COLO829 (cell line): ENCODE data around the gene UGT1A8.

Experiments
- DNase-seq: peaks from one replicate; pipeline ENCODE4 v3.0.0; 2012; ENCODE audit warnings: low spot score

Gene UGT1A8

GRCh38 chr2:233768076-233768475 lies 150.6 kb downstream of the UGT1A8 start:
- DNase-seq = no peak

- DNase-seq = no peak
These were observed 151.8 kb downstream of the UGT1A8 start for GRCh38 chr2:233769260-233769659.

GRCh38 chr2:233772153-233772552 lies 154.7 kb downstream of the UGT1A8 start:
- DNase-seq = no peak

- peak; percentile 36 for DNase-seq
These were observed 155.2 kb downstream of the UGT1A8 start for GRCh38 chr2:233772583-233772982.

GRCh38 chr2:233773854-233774253 lies 156.4 kb downstream of the UGT1A8 start:
- no peak for DNase-seq

GRCh38 chr2:233775414-233775813 lies 158.0 kb downstream of the UGT1A8 start:
- no peak for DNase-seq

GRCh38 chr2:233778030-233778429 lies 160.6 kb downstream of the UGT1A8 start, which contains the start of gene MROH2A:
MROH2A (plus strand) TSS chr2:233778330; CDS start chr2:233779359, 1,029 bp downstream.
- DNase-seq = no peak

- DNase-seq = no peak
These were observed 162.3 kb downstream of the UGT1A8 start for GRCh38 chr2:233779722-233780121.

GRCh38 chr2:233780771-233781170 lies 163.3 kb downstream of the UGT1A8 start:
- DNase-seq = no peak

- no peak for DNase-seq
These were observed 172.1 kb downstream of the UGT1A8 start for GRCh38 chr2:233789554-233789953.

GRCh38 chr2:233791151-233791882 lies 173.9 kb downstream of the UGT1A8 start:
- no peak for DNase-seq

- no peak for DNase-seq
These were observed 174.5 kb downstream of the UGT1A8 start for GRCh38 chr2:233791883-233792329.

GRCh38 chr2:233792720-233793119 lies 175.3 kb downstream of the UGT1A8 start:
- DNase-seq = no peak

GRCh38 chr2:233793465-233794127 lies 176.2 kb downstream of the UGT1A8 start:
- no peak for DNase-seq

GRCh38 chr2:233794128-233794658 lies 176.8 kb downstream of the UGT1A8 start:
- no peak for DNase-seq

- DNase-seq = no peak
These were observed 178.3 kb downstream of the UGT1A8 start for GRCh38 chr2:233795735-233796171.

- DNase-seq = no peak
These were observed 178.8 kb downstream of the UGT1A8 start for GRCh38 chr2:233796254-233796653.

- no peak for DNase-seq
These were observed 181.1 kb downstream of the UGT1A8 start for GRCh38 chr2:233798335-233799086.

- DNase-seq = no peak
These were observed 181.7 kb downstream of the UGT1A8 start for GRCh38 chr2:233799087-233799665.

GRCh38 chr2:233799716-233800115 lies 182.3 kb downstream of the UGT1A8 start:
- no peak for DNase-seq

- DNase-seq = no peak
These were observed 182.8 kb downstream of the UGT1A8 start for GRCh38 chr2:233800208-233800607.
